GM18951 (cell line): ENCODE results near the gene CDKN3.
"Not testable (repeated sequence)": the region's sequence is repeated elsewhere in the genome, so short reads cannot be mapped to it uniquely, and the experiment has no call there.

Source experiments
- POLR2A ChIP-seq: IDR thresholded peaks from 4 replicates; pipeline ENCODE4 v1.6.1; 2011; ENCODE audit warnings: mild to moderate bottlenecking; ENCODE audit not compliant: insufficient read length, insufficient read depth; ENCODE audit errors: extremely low read depth
- in situ Hi-C: fragments of 300-500 bp; cut with MboI; formaldehyde crosslinking; loops from one replicate; pipeline ENCODE4 v1.12.0; 2022; ENCODE audit warnings: low sequenced_read_pairs, mixed read lengths, inconsistent platforms; ENCODE audit not compliant: unreplicated experiment

The CDKN3 gene

GRCh38 chr14:54383835-54384234 is 13.0 kb upstream of the CDKN3 start:
- no peak for TF ChIP-seq POLR2A
- in situ Hi-C loops = no loop called here

GRCh38 chr14:54385556-54385955 is 11.3 kb upstream of the CDKN3 start:
- TF ChIP-seq POLR2A = no peak
- in situ Hi-C loops = no loop called here

GRCh38 chr14:54387328-54387727 is 9.5 kb upstream of the CDKN3 start:
- in situ Hi-C loops = no loop called here
- no peak for TF ChIP-seq POLR2A

- TF ChIP-seq POLR2A = no peak
- in situ Hi-C loops = no loop called here
These were observed 4.5 kb upstream of the CDKN3 start for GRCh38 chr14:54392131-54392859.

GRCh38 chr14:54392986-54393884 is 3.6 kb upstream of the CDKN3 start:
- in situ Hi-C loops = not testable (repeated sequence)

- no peak for TF ChIP-seq POLR2A
- in situ Hi-C loops = no loop called here
These were observed 2.2 kb upstream of the CDKN3 start for GRCh38 chr14:54394596-54394995.

GRCh38 chr14:54395284-54395683 is 1.5 kb upstream of the CDKN3 start:
- in situ Hi-C loops = no loop called here
- no peak for TF ChIP-seq POLR2A

- no peak for TF ChIP-seq POLR2A
- in situ Hi-C loops = no loop called here
These were observed 1.1 kb upstream of the CDKN3 start for GRCh38 chr14:54395716-54396115.

GRCh38 chr14:54396183-54396492 is 669 bp upstream of the CDKN3 start:
- in situ Hi-C loops = no loop called here
- TF ChIP-seq POLR2A = no peak

- in situ Hi-C loops = no loop called here
- TF ChIP-seq POLR2A = no peak
These were observed 2.8 kb downstream of the CDKN3 start for GRCh38 chr14:54399560-54399959.

- in situ Hi-C loops = not testable (repeated sequence)
These were observed 6.7 kb downstream of the CDKN3 start for GRCh38 chr14:54403401-54404005.

GRCh38 chr14:54410215-54410614 is 13.4 kb downstream of the CDKN3 start:
- in situ Hi-C loops = no loop called here
- no peak for TF ChIP-seq POLR2A

GRCh38 chr14:54411371-54411770 is 14.6 kb downstream of the CDKN3 start:
- in situ Hi-C loops = no loop called here
- TF ChIP-seq POLR2A = no peak
